Activated gamma-delta T cell treated with Interleukin-2 at 50 U/mL for 16 hours (primary cell): ENCODE results near the gene MAGI2.
"Not testable (repeated sequence)": the region's sequence is repeated elsewhere in the genome, so short reads cannot be mapped to it uniquely, and the experiment has no call there.

Experiments
- DNase-seq: peaks from one replicate; pipeline ENCODE4 v3.0.0-alpha.2; 2020

Gene MAGI2

GRCh38 chr7:78253850-78254725, 1199.4 kb downstream of the MAGI2 start:
- DNase-seq = no peak

- DNase-seq = no peak
These were observed 1204.6 kb downstream of the MAGI2 start for GRCh38 chr7:78248867-78249266.

GRCh38 chr7:78247910-78248689, 1205.4 kb downstream of the MAGI2 start:
- DNase-seq = no peak

- not testable (repeated sequence) for DNase-seq
These were observed 1213.3 kb downstream of the MAGI2 start for GRCh38 chr7:78240179-78240578.

- DNase-seq = no peak
These were observed 1218.8 kb downstream of the MAGI2 start for GRCh38 chr7:78234634-78235033.

- no peak for DNase-seq
These were observed 1220.7 kb downstream of the MAGI2 start for GRCh38 chr7:78232806-78233205.

GRCh38 chr7:78226059-78226719, 1227.3 kb downstream of the MAGI2 start:
- no peak for DNase-seq

GRCh38 chr7:78225534-78225933, 1227.9 kb downstream of the MAGI2 start:
- no peak for DNase-seq

- no peak for DNase-seq
These were observed 1228.5 kb downstream of the MAGI2 start for GRCh38 chr7:78224923-78225322.

GRCh38 chr7:78223598-78223997, 1229.9 kb downstream of the MAGI2 start:
- no peak for DNase-seq

- no peak for DNase-seq
These were observed 1231.3 kb downstream of the MAGI2 start for GRCh38 chr7:78222001-78222751.

- DNase-seq = no peak
These were observed 1232.7 kb downstream of the MAGI2 start for GRCh38 chr7:78220754-78221153.

GRCh38 chr7:78218876-78219275, 1234.6 kb downstream of the MAGI2 start:
- DNase-seq = no peak

- DNase-seq = no peak
These were observed 1235.4 kb downstream of the MAGI2 start for GRCh38 chr7:78218051-78218450.

- DNase-seq = no peak
These were observed 1238.3 kb downstream of the MAGI2 start for GRCh38 chr7:78215199-78215598.

- no peak for DNase-seq
These were observed 1240.1 kb downstream of the MAGI2 start for GRCh38 chr7:78213402-78213801.

GRCh38 chr7:78212476-78213060, 1240.9 kb downstream of the MAGI2 start:
- DNase-seq = no peak

GRCh38 chr7:78207269-78207668, 1246.2 kb downstream of the MAGI2 start:
- DNase-seq = no peak

GRCh38 chr7:78206769-78207168, 1246.7 kb downstream of the MAGI2 start:
- DNase-seq = no peak

GRCh38 chr7:78203042-78203720, 1250.3 kb downstream of the MAGI2 start:
- no peak for DNase-seq

- no peak for DNase-seq
These were observed 1254.7 kb downstream of the MAGI2 start for GRCh38 chr7:78198756-78199155.

GRCh38 chr7:78197447-78197846, 1256.0 kb downstream of the MAGI2 start:
- no peak for DNase-seq
